ENCODE results near the gene ZYG11B. TPM values are rescaled to one million over a fixed set of nuclear protein-coding genes. Genes with fewer than 3 reads are reported as not detected.
"Not testable (repeated sequence)": the region's sequence is repeated elsewhere in the genome, so short reads cannot be mapped to it uniquely, and the experiment has no call there.

ZYG11B gene
- total and polyA plus RNA-seq, 2 of the 13 experiments (the other 11 are each of a cell fraction or from before 2014, with no cell fraction given), result 6.9 to 17.9 TPM

- TF ChIP-seq ELK4 (CRISPR knock-in tag; IDR thresholded peaks at IDR 0.05; ENCODE audit: borderline replicate concordance), result no peak
These were observed 17.2 kb upstream of the ZYG11B start (continued) for GRCh38 chr1:52709016-52709415.

- Histone ChIP-seq H2AFZ (ENCODE audit: low read length) (no peak overlapping the region), H3K4me3 (replicated peaks in 1 of 3; ENCODE audit: insufficient read depth in 1 of 3, low read depth in 2 of 3, low read length in 3 of 3) (no peak overlapping the region), H3K9me3 (ENCODE audit: low read length) (no peaks in the 10 kb centered on the region), H3K27me3 (ENCODE audit: control insufficient read depth in 1 of 2, insufficient read depth in 2 of 2, low read length in 2 of 2) (no peaks in the 10 kb centered on the region), H4K20me1 (ENCODE audit: insufficient read depth, low read length) (no peaks in the 10 kb centered on the region), H3K79me2 (ENCODE audit: insufficient read depth, low read length) (no peaks in the 10 kb centered on the region), H3K4me1 (ENCODE audit: insufficient read depth, low read length) (peaks cover 14% of the 10 kb centered on the region), H3K9ac (ENCODE audit: insufficient read depth, low read depth, low read length) (no peak overlapping the region), H3K4me2 (ENCODE audit: low read depth, low read length) (peak overlapping the region; percentile 36), H3K27ac (ENCODE audit: extremely low read length, insufficient read depth, low read length) (no peak overlapping the region), H3K36me3 (replicated peaks in 1 of 2; ENCODE audit: control insufficient read depth in 1 of 2, insufficient read depth in 2 of 2, low read length in 2 of 2) (no peaks in the 10 kb centered on the region)
- BruUV-seq (replicated peaks), result no TSS peak
- POLR2A ChIA-PET, result interaction anchor here (1.1 to 1.8 kb wide), 2 partner anchors 10 to 13 kb away, joined by 3 to 6 read pairs; partner anchors contain the start of gene ZYG11B
- CTCF ChIA-PET (ENCODE audit: low intra/inter-chr PET ratio, low total read pairs), result no interaction called here
- no peak for ATAC-seq
- FAIRE-seq, result no peak
- WGBS (ENCODE audit: low lambda C conversion rate), result 42% methylated on average over 4 of the region's 4 CpGs
- intact Hi-C loops (cut with micrococcal nuclease; ENCODE audit: unreplicated experiment) (no loop called here), in situ Hi-C loops (cut with HindIII; ENCODE audit: extremely low pct_ligation_motif_present, low pct_unique_long_range_greater_than_20kb) (no loop called here)
- TF ChIP-seq EP300 (IDR thresholded peaks at IDR 0.05; ENCODE audit: low read depth in 2 of 2, low read length in 2 of 2), result no peak
- no peak for TF ChIP-seq EP300 (CRISPR knock-in tag; IDR thresholded peaks at IDR 0.05; ENCODE audit: borderline replicate concordance)
- TF ChIP-seq ZNF124 (CRISPR knock-in tag; IDR thresholded peaks at IDR 0.05), result no peak
- no peak for TF ChIP-seq ZFP41 (CRISPR knock-in tag; IDR thresholded peaks at IDR 0.05; ENCODE audit: borderline replicate concordance)
- no peak for TF ChIP-seq ZFP36 (IDR thresholded peaks at IDR 0.05; ENCODE audit: borderline replicate concordance, low read depth, low read length, partially characterized antibody)
- no peak for DNase-seq (ENCODE audit: low spot score)
These were observed 12.7 kb upstream of the ZYG11B start for GRCh38 chr1:52713590-52713989.

- H2AFZ ChIP-seq (ENCODE audit: low read length); FAIRE-seq; H3K4me3 ChIP-seq (replicated peaks in 1 of 3; ENCODE audit: insufficient read depth in 1 of 3, low read depth in 2 of 3, low read length in 3 of 3); intact Hi-C loops (cut with micrococcal nuclease; ENCODE audit: unreplicated experiment); H3K4me2 ChIP-seq (ENCODE audit: low read depth, low read length); in situ Hi-C loops (cut with HindIII; ENCODE audit: extremely low pct_ligation_motif_present, low pct_unique_long_range_greater_than_20kb); H3K27ac ChIP-seq (ENCODE audit: extremely low read length, insufficient read depth, low read length); H3K36me3 ChIP-seq (replicated peaks in 1 of 2; ENCODE audit: control insufficient read depth in 1 of 2, insufficient read depth in 2 of 2, low read length in 2 of 2); H3K27me3 ChIP-seq (ENCODE audit: control insufficient read depth in 1 of 2, insufficient read depth in 2 of 2, low read length in 2 of 2); DNase-seq (ENCODE audit: low spot score); H3K79me2 ChIP-seq (ENCODE audit: insufficient read depth, low read length); H3K9ac ChIP-seq (ENCODE audit: insufficient read depth, low read depth, low read length); H3K9me3 ChIP-seq (ENCODE audit: low read length); BruUV-seq (replicated peaks); CTCF ChIA-PET (ENCODE audit: low intra/inter-chr PET ratio, low total read pairs); H4K20me1 ChIP-seq (ENCODE audit: insufficient read depth, low read length); ATAC-seq: not testable (repeated sequence)
- WGBS (ENCODE audit: low lambda C conversion rate), result 76% methylated on average over 6 of the region's 6 CpGs
- H3K4me1 ChIP-seq (ENCODE audit: insufficient read depth, low read length), result peaks cover 12% of the 10 kb centered on the region
- POLR2A ChIA-PET, result interaction anchor here (0.6 to 0.9 kb wide), 2 partner anchors 13 to 25 kb away, joined by 3 to 4 read pairs; no protein-coding TSS in a partner anchor
These were observed 11.0 kb upstream of the ZYG11B start for GRCh38 chr1:52715296-52715695.

All from HepG2 (cell line).